SW 1271 (cell line): Measurements from ENCODE around the gene OR1D5.
"Not testable (repeated sequence)": the region's sequence is repeated elsewhere in the genome, so short reads cannot be mapped to it uniquely, and the experiment has no call there.

Experiments
- DNase-seq, 2 experiments: peaks; one replicate each; lab custom pipeline; 2025; lab: John Stamatoyannopoulos, UW

Gene OR1D5, protein sequence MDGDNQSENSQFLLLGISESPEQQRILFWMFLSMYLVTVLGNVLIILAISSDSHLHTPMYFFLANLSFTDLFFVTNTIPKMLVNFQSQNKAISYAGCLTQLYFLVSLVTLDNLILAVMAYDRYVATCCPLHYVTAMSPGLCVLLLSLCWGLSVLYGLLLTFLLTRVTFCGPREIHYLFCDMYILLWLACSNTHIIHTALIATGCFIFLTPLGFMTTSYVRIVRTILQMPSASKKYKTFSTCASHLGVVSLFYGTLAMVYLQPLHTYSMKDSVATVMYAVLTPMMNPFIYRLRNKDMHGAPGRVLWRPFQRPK

DNA sequence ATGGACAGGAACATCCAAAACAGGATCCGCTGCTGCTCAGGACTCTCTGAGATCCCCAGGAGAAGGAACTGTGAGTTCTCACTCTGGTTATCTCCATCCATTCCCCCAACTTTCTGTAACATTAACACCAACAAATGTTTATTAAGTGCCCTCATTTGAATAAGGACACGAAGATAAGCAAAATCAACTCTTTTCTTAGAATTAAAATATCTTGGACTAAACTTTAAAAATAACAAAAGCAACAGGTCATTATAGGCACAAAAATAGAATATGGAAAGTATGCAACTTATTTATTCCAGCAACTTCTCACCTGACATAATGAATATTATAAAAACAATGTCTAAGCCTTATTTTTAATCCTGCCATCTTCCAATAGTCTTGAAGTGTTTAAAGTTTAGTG, at the start of gene OR1D5:
TSS of gene OR1D5 (minus strand) at position 101 of the 400 bp plus-strand sequence. CDS start at position 101, 0 bp downstream.
- DNase-seq, result not testable (repeated sequence)

DNA sequence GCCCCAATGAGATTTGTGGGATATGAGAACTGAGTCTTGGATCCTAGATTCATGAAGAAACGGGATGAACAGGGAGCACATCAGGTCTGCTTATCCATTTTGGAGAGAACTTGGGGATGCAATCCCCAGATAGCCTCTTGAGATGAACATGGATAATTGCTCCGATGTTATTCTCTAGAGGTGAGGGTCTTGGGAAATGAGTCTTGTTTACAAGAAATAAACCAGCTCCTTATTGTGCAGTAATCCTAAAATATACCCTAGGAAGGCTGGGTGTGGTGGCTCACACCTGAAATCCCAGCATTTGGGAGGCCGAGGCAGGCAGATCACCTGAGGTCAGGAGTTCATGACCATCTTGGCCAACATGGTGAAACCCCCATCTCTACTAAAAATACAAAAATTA, 40.9 kb upstream of the OR1D5 start, which contains the start of gene OR1D2:
TSS of gene OR1D2 (minus strand) at position 101 of the 400 bp plus-strand sequence. CDS start 11,426 bp downstream, outside the sequence.
- no peak for DNase-seq

DNA sequence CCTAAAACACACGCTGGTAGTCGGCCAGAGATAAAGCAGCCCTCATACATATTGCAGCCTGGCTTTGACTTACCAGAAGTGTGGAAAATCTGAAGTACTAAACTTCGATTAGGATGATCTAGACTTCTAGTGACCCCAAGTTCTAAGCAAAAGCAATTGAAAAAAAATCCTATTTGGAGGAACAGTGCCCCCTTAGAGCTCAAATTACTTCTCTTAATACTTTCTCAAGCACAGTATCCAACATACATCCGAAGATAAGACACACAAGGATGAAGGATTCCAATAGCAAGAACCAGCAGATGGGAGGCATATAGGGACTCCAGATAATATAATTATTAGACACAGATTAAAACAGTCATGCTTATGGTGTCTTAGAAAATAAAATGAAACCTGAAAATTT, 10.4 kb upstream of the OR1D5 start:
- not testable (repeated sequence) for DNase-seq

DNA sequence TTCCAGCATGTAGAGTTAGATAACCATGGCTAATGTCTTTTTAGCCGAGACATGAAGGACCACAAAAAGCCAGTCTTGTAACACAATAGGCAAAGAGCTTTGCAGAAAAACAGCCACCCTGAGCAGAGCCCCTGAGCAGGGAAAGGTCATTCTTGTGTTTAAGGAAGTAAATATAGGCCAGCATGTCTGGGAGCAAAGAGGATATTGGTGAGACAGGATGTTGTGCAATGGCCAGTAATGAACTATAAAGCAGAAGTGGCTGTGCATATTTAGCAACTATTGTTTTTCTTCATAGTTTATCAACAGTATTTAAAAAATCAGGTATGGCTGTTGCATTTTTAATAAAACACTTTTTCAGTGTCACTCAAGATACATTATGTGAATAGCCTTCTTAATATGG, 1.8 kb upstream of the OR1D5 start:
- DNase-seq, result not testable (repeated sequence)

DNA sequence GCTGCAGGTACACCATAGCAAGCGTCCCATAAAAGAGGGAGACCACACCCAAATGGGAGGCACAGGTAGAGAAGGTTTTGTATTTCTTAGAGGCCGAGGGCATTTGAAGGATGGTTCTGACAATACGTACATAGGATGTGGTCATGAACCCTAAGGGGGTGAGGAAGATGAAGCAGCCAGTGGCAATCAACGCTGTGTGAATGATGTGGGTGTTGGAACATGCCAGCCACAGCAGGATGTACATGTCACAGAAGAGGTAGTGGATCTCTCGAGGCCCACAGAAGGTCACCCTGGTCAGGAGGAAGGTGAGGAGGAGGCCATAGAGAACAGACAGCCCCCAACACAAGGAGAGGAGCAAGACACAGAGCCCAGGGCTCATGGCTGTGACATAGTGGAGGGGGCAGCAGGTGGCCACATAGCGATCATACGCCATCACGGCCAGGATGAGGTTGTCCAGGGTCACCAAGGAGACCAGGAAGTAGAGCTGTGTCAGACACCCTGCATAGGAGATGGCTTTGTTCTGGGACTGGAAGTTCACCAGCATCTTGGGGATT, 506 bp downstream of the OR1D5 start:
- DNase-seq, result not testable (repeated sequence)

DNA sequence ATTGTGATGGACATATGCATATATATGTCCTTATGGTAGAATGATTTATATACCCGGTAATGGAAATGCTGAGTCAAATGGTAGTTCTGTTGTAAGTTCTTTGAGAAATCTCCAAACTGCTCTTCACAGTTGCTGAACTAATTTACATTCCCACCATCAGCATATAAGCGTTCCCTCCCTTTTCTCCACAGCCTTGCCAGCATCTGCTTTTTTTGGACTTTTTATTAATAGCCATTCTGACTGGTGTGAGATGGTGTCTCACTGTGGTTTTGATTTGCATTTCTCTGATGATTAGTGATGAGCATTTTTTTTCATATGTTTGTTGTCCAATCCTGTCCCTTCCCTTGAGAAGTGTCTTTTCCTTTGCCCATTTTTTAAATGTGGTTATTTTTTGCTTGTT, 8.5 kb downstream of the OR1D5 start:
- not testable (repeated sequence) for DNase-seq

DNA sequence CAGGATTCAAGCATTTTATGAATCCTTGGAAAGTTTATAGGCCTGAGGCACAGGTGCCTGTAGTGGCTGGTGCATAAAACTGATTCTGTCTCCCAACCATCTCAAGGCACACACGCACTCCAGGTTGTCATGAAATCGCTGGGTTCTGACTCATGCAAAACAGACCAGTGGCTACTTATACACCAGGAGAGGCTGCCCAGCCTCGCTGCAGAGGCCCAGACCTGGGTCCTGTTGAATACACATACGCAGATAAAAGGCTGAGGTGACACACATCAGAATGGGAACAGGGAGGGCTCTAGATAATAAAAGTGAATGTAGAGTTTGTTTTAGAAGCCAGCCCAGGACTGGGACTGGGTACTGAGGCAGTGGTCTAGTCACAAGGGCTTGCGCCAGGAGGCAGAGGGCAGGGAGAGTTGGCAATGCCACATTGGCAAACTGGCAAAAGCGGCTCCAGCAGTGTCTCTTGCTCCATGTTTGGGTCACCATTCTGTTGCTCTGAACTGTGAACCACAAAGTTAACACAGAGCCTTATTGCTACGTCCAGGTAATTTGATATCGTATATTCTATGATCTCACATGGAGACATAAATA, 13.6 kb downstream of the OR1D5 start:
- no peak for DNase-seq

DNA sequence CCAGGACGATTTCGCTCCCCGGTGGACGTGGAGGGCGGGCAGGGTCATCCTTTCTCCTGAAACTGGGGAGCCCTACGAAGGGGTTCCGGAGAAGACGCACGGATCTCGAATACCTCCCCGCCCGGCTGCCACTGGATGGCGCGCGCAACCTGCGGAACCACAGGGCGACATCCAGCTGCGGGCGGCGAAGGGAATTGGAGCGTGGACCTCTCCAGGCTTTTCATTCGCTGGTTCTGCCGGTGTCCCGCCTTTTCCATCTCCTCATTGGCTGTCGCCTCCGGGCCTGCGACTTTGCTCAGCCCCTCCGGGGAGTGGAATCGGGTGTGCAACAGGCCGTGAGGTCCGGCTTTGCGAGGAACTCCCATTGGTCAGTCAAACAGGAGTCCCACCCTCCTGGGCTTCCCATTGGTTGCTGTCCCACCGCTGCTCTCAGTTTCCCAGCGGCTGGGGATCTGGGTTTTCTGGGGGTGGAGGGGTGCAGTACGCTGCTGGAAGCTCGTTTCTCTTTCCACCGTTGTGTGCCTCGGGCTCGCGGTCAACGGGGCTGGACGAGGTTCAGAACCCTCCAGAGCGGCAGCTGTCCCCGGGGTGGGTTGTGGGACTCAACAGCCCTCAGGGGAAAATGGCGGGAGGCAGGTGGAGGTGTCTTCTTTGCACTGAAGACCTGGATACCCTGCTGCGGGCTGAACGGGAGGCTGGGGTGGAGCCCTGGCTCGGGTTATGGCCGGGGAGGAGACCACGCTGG, 14.5 kb downstream of the OR1D5 start:
- DNase-seq, result peak; percentile 93 to 98

DNA sequence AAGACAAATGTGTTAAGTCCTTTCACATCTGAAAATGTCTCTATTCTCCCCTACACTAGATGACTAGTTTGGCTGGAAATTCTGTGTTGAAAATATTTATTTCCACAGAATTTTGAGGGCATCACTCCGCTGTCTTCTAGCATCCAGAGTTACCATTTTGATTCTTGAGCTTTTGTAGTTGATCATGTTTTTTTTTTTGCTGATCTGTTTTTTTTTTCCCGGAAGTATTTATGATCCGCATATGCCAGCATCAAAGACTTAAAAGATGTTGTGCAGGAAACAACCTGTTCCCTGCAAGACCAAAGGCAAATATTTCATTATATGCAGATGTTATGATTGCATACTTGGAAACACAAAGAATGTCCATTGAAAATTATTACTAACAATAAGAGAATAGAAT, 16.7 kb downstream of the OR1D5 start:
- no peak for DNase-seq

DNA sequence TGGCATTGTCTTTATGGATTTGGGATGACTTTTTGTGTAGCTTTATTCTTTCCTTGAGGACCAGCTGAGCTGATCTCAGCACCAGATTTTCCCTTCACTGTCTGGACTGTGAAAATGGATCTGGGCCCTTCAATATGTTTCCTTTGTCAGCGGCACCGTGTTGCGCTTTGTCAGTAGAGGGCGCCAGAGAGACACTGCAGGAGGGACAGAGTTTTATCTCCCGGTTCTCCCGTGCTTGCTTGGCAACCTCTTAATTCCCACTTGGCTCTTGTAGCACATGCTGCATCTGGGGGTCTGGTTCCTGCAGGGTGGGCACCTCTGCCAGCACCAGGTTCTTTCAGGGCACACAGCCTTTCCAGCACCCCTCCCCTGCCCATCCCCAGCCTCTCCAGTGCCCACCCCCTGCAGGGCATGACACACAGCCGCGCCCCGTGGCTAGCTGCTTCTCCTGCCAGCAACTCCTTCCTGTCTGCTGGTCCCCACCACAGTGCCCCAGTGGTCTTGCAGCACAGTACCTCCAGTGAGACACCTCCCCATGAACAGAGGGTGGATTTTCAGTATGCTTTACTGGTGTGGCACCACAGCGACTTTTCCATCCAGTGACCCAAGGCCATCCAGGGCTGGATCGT, 19.6 kb downstream of the OR1D5 start:
- DNase-seq, result no peak

DNA sequence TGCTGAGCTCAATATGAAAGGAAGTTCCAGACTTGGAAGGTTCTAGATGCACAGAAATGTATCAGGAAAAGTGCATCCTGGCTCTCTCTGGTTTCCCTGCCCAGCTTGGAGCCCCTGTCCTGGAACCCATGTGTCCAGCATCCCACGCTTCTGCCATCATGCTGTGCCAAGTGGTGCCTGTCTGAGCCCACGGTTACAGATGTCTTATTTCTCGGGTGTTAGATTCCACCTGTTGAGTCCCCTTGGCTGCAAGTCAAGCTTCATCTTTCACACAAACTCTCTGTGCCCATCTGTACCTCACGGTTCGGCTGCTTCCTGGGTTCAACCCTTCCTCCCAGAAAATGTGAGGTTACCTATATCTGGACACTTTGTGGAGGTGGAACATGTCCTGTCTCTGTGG, 22.5 kb downstream of the OR1D5 start:
- DNase-seq, result no peak

DNA sequence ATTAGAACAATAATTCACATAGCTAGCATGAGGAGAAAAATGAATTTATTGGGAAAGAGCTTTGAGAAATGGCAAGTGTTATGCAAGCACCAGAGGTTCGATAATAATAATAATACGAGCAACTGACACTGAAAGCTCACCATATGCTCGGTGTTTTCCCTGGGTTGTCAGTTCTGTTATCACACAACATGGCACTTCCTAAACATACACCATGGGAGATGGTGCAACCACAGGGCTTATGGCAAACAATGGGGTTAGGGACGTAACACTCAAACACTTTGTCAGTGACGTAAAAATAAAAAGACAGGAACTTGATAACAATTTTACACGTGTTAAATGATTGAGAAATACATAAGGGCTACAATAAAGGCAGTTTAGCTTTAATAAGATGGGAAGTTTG, 23.7 kb downstream of the OR1D5 start:
- DNase-seq, result no peak

DNA sequence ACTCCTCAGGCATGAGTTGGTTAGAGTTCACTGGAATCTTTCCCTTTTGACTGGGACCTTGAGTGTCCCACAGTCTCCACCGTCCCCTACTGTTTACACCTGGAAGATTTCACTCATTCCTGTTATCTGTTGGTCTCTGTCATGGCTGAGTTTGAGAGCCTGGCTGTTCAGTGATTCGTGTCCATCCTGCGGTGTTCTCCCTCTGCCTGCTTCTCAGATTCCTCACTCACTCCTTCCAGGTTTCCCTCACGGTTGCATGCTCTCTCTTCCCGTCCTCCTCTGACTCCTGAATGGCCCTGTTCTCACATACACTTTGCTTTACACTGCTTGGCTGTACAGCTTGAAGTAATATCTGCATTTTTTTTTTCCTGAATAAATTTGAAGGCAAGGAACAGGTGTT, 24.5 kb downstream of the OR1D5 start:
- peak in 1 of 2 experiments; percentile 6 for DNase-seq

DNA sequence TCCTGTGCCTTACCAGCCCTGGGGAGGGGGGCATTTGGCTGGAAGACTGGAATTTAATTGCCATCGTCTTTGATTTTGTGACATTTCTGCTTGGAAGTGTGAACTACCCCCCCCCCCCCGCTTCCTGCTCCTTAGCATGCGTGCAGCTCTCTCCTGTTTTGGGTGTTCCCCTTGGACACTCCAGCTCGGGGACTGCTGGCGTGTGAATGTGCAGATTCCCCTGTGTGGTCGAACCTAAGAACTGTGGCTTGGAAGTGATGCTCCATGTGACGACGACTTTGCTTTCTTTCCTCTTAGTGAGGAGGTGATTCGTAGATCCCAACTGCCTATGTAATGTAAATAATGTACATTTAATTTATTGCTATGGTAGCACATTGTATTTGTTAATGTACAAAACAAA, 26.1 kb downstream of the OR1D5 start:
- no peak for DNase-seq

DNA sequence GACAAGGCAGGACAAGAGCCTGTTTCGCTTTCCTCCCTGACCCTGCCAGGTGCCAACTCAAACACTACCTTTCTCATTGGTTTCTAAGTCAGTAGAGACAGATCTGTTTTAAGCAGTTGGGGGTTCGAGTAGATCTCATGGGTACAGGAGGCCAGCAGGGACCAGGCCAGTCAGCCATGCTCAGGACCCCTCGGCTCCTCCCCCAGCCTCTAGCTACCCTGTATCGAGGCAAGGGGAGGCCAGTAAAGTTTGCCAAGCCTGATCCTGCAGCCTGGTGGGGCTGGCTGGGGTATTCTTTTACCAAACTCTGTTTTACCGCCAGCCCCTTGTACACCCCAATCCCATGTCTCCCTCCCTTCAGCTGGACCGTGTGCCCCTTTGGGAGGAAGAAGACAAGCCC, 26.6 kb downstream of the OR1D5 start:
- no peak for DNase-seq

DNA sequence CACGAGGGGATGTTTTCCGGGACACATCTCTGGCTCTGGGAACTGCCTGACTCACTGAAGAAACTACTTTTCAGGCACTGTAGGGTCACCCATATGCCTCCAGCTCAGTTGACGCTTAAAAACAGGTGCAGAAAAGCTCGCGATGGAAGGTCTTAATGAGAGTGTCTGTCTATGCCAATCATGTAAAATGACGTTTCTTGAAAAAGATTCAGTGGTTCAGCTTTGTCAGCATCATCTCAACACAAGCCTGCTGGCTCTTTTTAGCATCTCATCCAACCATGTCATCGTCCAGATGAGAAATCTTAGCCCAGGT, 27.5 kb downstream of the OR1D5 start:
- DNase-seq, result no peak

DNA sequence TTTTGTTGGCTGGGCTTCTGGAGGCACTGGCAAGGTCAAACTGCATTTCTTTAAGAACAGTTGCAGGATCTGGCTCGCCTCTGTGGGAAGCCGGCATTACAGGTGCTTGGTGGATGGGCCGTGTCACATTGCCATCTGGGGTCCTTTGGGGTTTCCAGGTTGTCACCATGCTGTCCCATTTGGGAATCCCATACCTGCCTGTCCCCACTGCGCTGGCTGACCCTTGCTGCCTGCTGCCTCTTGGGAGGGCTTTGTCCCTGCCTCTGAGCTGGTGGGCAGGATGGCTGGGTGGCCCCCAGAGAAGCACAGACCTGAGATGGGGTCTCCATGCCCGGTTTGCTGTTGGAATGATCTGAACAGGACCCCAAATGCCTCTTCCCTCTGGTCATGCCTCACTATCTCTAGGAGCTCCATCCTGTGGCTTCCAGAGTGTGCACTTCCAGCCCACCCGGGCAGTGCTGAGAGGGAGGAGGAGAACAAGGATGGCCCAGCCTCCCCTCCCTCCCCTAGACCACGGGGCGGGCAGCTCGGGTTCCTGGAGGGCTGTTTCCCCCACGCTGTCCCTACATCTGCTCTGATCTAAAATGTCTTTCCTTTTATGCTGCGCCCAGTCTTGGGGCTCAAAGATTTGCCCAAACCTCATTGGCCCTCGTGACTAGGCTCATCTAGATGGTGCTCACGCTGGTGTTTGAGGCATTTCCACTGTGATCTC, 28.0 kb downstream of the OR1D5 start:
- DNase-seq, result no peak

DNA sequence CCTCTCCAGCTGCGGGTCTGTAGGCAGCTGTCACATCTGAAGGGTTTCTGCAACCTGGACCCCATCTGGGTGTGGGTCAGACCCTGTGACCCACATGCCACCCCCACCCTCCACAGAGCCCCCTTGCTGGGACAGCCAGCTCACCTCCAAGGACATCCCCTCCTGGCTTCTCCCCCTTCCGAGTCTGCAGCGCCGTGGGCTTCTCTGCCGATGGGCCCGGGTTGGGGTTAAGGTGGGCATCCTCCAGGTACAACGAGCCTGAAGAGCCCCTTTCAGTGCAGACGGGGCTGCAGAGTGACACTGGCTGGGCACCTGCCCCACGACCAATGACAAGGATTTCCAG, 28.9 kb downstream of the OR1D5 start:
- DNase-seq, result no peak

DNA sequence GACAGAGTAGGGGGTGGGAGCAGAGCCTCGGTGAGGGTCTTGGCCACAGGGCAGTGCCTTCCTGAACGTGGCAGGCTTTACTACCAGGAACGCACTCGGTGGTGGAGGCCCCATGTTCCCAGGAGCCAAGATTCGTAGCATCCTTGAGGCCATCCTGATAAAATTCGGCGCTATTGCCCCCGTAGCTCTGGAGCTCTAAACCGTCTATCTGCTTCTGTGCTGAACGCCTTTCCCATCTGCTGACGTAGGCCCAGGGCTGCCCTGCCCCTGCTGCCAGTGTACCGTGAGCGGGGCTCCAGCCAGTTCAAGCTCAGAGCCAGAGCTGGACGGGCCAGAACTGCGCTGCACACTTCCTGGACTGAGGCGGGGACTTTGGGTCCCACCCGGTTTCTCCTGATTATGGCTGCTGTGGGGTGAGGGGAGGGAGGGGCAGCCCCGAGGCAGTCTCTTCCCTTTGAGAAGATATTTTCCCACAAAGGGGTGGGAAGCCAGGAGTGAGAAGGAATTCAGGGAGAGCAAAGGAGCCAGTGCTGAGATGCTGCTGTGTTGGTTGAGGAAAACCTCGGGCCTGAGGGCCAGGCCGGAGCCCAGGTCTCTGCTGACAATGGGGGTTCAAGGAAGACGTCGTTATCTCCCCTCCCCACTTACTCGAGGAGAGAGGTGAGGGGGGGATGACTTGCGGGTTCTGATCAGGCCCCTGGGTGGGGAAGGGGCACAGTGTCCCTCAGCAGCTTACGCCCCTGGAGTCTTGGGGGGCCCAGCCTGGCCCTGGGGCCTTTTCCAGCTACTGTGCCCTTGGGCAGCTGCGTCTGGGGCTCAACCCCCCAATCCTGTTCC, 29.4 kb downstream of the OR1D5 start:
- DNase-seq, result no peak

DNA sequence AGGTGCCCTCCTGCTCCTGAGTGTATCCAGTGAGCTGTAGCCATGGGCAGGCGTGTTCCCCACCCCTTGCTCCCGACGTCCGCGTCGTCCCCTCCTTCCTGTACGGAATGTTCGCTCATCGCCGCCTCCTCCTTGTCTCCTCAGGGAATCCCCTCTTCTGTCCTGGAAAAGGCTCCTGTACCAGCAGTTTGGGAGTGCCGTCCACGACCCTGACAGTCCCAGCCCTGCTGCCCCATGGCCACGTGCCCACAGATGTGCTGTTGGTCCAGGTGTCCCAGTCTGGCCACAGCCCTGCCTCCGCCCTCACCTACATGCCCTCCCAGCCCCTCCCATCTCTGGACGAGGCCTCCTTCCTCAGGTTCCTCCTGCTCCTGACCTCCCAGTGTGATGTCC, 30.2 kb downstream of the OR1D5 start:
- DNase-seq, result no peak
